H1 (cell line): ENCODE results near the gene NCOA1. TPM values are rescaled to one million over a fixed set of nuclear protein-coding genes. Genes with fewer than 3 reads are reported as not detected.

Experiments used
- CTCF ChIA-PET: fragments of 300-600 bp; sonication (Branson Sonifier 250); formaldehyde crosslinking; loops from one replicate; lab custom pipeline; 2021; ENCODE audit not compliant: partially characterized antibody; lab: Charles Lee
- POLR2A ChIA-PET: fragments of 300-600 bp; sonication (Branson Sonifier 250); formaldehyde crosslinking; loops from one replicate; lab custom pipeline; 2021; ENCODE audit warnings: inconsistent platforms; ENCODE audit not compliant: partially characterized antibody; lab: Charles Lee
- DNase-seq, 2 experiments: peaks; one replicate each; pipeline versions ENCODE4 v3.0.0 to v3.0.0-alpha.2; 2010 to 2022; ENCODE audit warnings: low spot score in 2 of 2, low read depth in 1 of 2, mixed read lengths in 1 of 2
- FAIRE-seq: peaks from 2 replicates; lab custom pipeline; 2011; peaks lifted over from hg19 to GRCh38; lab: Jason Lieb, UNC
- H2AFZ ChIP-seq: 2 replicates; pipeline ENCODE4 v1.8.1; 2012; ENCODE audit warnings: low read length, inconsistent platforms
- H2AK5ac ChIP-seq: 2 replicates; pipeline ENCODE4 v1.6.1; 2013; ENCODE audit warnings: low read depth, low read length
- H2BK120ac ChIP-seq: replicated peaks from 2 replicates; pipeline ENCODE3; 2013; ENCODE audit warnings: low read depth, low read length, inconsistent platforms
- H2BK12ac ChIP-seq: 2 replicates; pipeline ENCODE4 v1.6.1; 2013; ENCODE audit warnings: low read depth, low read length
- H2BK15ac ChIP-seq: 2 replicates; pipeline ENCODE4 v1.6.1; 2013; ENCODE audit warnings: low read length
- H2BK20ac ChIP-seq: 2 replicates; pipeline ENCODE4 v1.6.1; 2013; ENCODE audit warnings: low read length
- H2BK5ac ChIP-seq: 2 replicates; pipeline ENCODE4 v1.6.1; 2013; ENCODE audit warnings: low read depth, low read length
- H3K14ac ChIP-seq: 2 replicates; pipeline ENCODE4 v1.6.1; 2013; ENCODE audit warnings: inconsistent platforms; ENCODE audit not compliant: insufficient read length
- H3K18ac ChIP-seq: 2 replicates; pipeline ENCODE4 v1.6.1; 2013; ENCODE audit warnings: low read length; ENCODE audit errors: extremely low read depth
- H3K23ac ChIP-seq: 2 replicates; pipeline ENCODE4 v1.6.1; 2013; ENCODE audit warnings: inconsistent platforms; ENCODE audit not compliant: insufficient read length
- H3K23me2 ChIP-seq: 2 replicates; pipeline ENCODE4 v1.6.1; 2013; ENCODE audit warnings: low read depth, low read length
- H3K27ac ChIP-seq: 2 replicates; pipeline ENCODE4 v1.6.1; 2011; ENCODE audit warnings: low read depth, low read length, inconsistent platforms
- H3K27me3 ChIP-seq, 4 experiments: replicated peaks in 1 of 4; 1 replicate in 1 of 4; 2 replicates in 3 of 4; pipeline versions ENCODE4 v1.6.1 to v1.8.1; 2011 to 2013; ENCODE audit warnings: low read length in 3 of 4, mild to moderate bottlenecking in 3 of 4, inconsistent platforms in 2 of 4, mixed read lengths in 2 of 4, moderate library complexity in 1 of 4; ENCODE audit not compliant: control insufficient read depth in 3 of 4, insufficient read depth in 3 of 4; ENCODE audit errors: extremely low read depth in 1 of 4
- H3K36me3 ChIP-seq, 4 experiments: 2 replicates each; pipeline versions ENCODE4 v1.6.1 to v1.8.1; 2011 to 2013; ENCODE audit warnings: mild to moderate bottlenecking in 4 of 4, low read length in 3 of 4, moderate library complexity in 2 of 4, control low read depth in 1 of 4, inconsistent platforms in 1 of 4; ENCODE audit not compliant: insufficient read depth in 4 of 4, control insufficient read depth in 2 of 4
- H3K4ac ChIP-seq: replicated peaks from 2 replicates; pipeline ENCODE3; 2013; ENCODE audit warnings: low read length, low read depth, mixed read lengths, inconsistent platforms; ENCODE audit not compliant: insufficient read length
- H3K4me1 ChIP-seq, 4 experiments: replicated peaks in 1 of 4; 1 replicate in 1 of 4; 2 replicates in 3 of 4; pipeline versions ENCODE4 v1.6.1 to v1.8.1; 2011 to 2013; ENCODE audit warnings: low read length in 3 of 4, inconsistent platforms in 2 of 4, mixed read lengths in 1 of 4; ENCODE audit not compliant: insufficient read depth in 4 of 4, control insufficient read depth in 3 of 4
- H3K4me2 ChIP-seq, 2 experiments: 2 replicates each; pipeline versions ENCODE4 v1.6.1 to v1.8.1; 2011 to 2013; ENCODE audit warnings: low read depth in 2 of 2, low read length in 2 of 2, control low read depth in 1 of 2, inconsistent platforms in 1 of 2, mild to moderate bottlenecking in 1 of 2; ENCODE audit not compliant: insufficient read depth in 1 of 2
- H3K4me3 ChIP-seq, 4 experiments: fragments of 200-600, 300-600 bp in 1 of 4; sonication (generic), shearing (Covaris generic), sonication (Bioruptor Twin) in 1 of 4; 2 replicates each; pipeline versions ENCODE4 v1.5.1 to v1.8.1; 2011 to 2016; ENCODE audit warnings: low read length in 4 of 4, low read depth in 3 of 4, control low read depth in 2 of 4, inconsistent platforms in 2 of 4, mild to moderate bottlenecking in 2 of 4, mixed read lengths in 1 of 4, moderate library complexity in 1 of 4; ENCODE audit not compliant: insufficient read depth in 2 of 4; ENCODE audit errors: extremely low read depth in 1 of 4
- H3K56ac ChIP-seq: replicated peaks from 2 replicates; pipeline ENCODE3; 2013; ENCODE audit warnings: low read depth, mild to moderate bottlenecking, mixed read lengths, low read length, inconsistent platforms; ENCODE audit not compliant: insufficient read length
- H3K79me1 ChIP-seq: 2 replicates; pipeline ENCODE4 v1.6.1; 2013; ENCODE audit warnings: low read depth, low read length, control low read depth
- H3K79me2 ChIP-seq, 2 experiments: 2 replicates each; pipeline versions ENCODE4 v1.6.1 to v1.8.1; 2012 to 2013; ENCODE audit warnings: low read length in 2 of 2, mild to moderate bottlenecking in 2 of 2, inconsistent platforms in 1 of 2; ENCODE audit not compliant: insufficient read depth in 2 of 2, control insufficient read depth in 1 of 2
- H3K9ac ChIP-seq, 4 experiments: replicated peaks in 1 of 4; 1 replicate in 1 of 4; 2 replicates in 3 of 4; pipeline versions ENCODE4 v1.6.1 to v1.8.1; 2011 to 2013; ENCODE audit warnings: low read depth in 3 of 4, low read length in 3 of 4, control low read depth in 2 of 4, mild to moderate bottlenecking in 2 of 4, moderate library complexity in 2 of 4, inconsistent platforms in 1 of 4; ENCODE audit errors: extremely low read depth in 1 of 4
- H3K9me3 ChIP-seq, 2 experiments: 2 replicates each; pipeline versions ENCODE4 v1.6.1 to v1.8.1; 2012 to 2013; ENCODE audit warnings: mild to moderate bottlenecking in 2 of 2, moderate library complexity in 2 of 2, control low read depth in 1 of 2, inconsistent platforms in 1 of 2, low read depth in 1 of 2, low read length in 1 of 2, mixed read lengths in 1 of 2; ENCODE audit not compliant: insufficient read depth in 2 of 2
- H4K20me1 ChIP-seq, 2 experiments: replicated peaks in 1 of 2; 2 replicates each; pipeline versions ENCODE3 to v1.8.1; 2011 to 2013; ENCODE audit warnings: inconsistent platforms in 2 of 2, low read length in 2 of 2, mild to moderate bottlenecking in 1 of 2; ENCODE audit not compliant: insufficient read depth in 2 of 2, control insufficient read depth in 1 of 2
- H4K5ac ChIP-seq: 2 replicates; pipeline ENCODE4 v1.6.1; 2013; ENCODE audit warnings: low read length, low read depth, mixed read lengths, inconsistent platforms; ENCODE audit not compliant: insufficient read length
- H4K8ac ChIP-seq: 2 replicates; pipeline ENCODE4 v1.8.0; 2013; ENCODE audit warnings: mild to moderate bottlenecking, moderate library complexity, low read length, inconsistent platforms; ENCODE audit not compliant: insufficient read depth; ENCODE audit errors: extremely low read depth
- H4K91ac ChIP-seq: replicated peaks from 2 replicates; pipeline ENCODE3; 2013; ENCODE audit warnings: low read length, mixed read lengths, inconsistent platforms; ENCODE audit not compliant: insufficient read length
- ASH2L ChIP-seq: fragments of 200-600, 300-600 bp; sonication (generic); IDR thresholded peaks from one replicate; pipeline ENCODE4 v1.7.1; 2017; ENCODE audit warnings: low read length
- ATF2 ChIP-seq: IDR thresholded peaks from 2 replicates; pipeline ENCODE4 v1.6.1; 2012; ENCODE audit warnings: low read length, inconsistent platforms
- CBX8 ChIP-seq: fragments of 300-800, 300-1000 bp; sonication (generic); IDR thresholded peaks from 2 replicates; pipeline ENCODE4 v1.7.1; 2016; ENCODE audit warnings: low read depth, low read length, borderline replicate concordance
- CEBPB ChIP-seq: IDR thresholded peaks from 2 replicates; pipeline ENCODE4 v1.6.1; 2012; ENCODE audit warnings: low read depth, low read length
- CHD2 ChIP-seq: IDR thresholded peaks from 2 replicates; pipeline ENCODE4 v1.6.1; 2012; ENCODE audit warnings: low read length, improper control_type of control experiment
- EZH2 ChIP-seq: fragments of 200-600 bp; sonication (generic); IDR thresholded peaks from 2 replicates; pipeline ENCODE4 v1.7.1; 2012; ENCODE audit warnings: low read depth, mild to moderate bottlenecking, moderate library complexity, low read length, inconsistent platforms; ENCODE audit not compliant: severe bottlenecking
- KDM4A ChIP-seq: IDR thresholded peaks from one replicate; pipeline ENCODE4 v1.7.1; 2012; ENCODE audit warnings: low read depth, mild to moderate bottlenecking, moderate library complexity, low read length, inconsistent platforms; ENCODE audit not compliant: severe bottlenecking
- POLR2AphosphoS5 ChIP-seq: IDR thresholded peaks from 2 replicates; pipeline ENCODE4 v1.6.1; 2011; ENCODE audit warnings: low read depth, low read length
- POU5F1 ChIP-seq: IDR thresholded peaks from 2 replicates; pipeline ENCODE4 v1.6.1; 2011; ENCODE audit warnings: low read depth, mild to moderate bottlenecking, low read length, moderate library complexity
- SP4 ChIP-seq: IDR thresholded peaks from 2 replicates; pipeline ENCODE4 v1.6.1; 2012; ENCODE audit warnings: low read length, inconsistent platforms
- TAF1 ChIP-seq: IDR thresholded peaks from 2 replicates; pipeline ENCODE4 v1.6.1; 2011; ENCODE audit warnings: mild to moderate bottlenecking, low read depth, low read length
- YY1 ChIP-seq: IDR thresholded peaks from 2 replicates; pipeline ENCODE4 v1.6.1; 2011; ENCODE audit warnings: low read depth, mild to moderate bottlenecking, low read length
- WGBS, 2 experiments: shearing (Covaris generic) in 1 of 2; methylation state at CpG; one replicate each; pipeline versions ENCODE4 v1.1.6 to v1.1.7; 2013 to 2015; ENCODE audit warnings: low lambda C conversion rate in 2 of 2, mixed read lengths in 2 of 2, inconsistent platforms in 1 of 2, low coverage in 1 of 2, missing lambda C conversion rate in 1 of 2; ENCODE audit not compliant: insufficient replicate concordance in 2 of 2, insufficient coverage in 1 of 2, insufficient read length in 1 of 2; ENCODE audit errors: extremely low coverage in 1 of 2, missing lambda C conversion rate in 1 of 2; 5-methylcytosine and 5-hydroxymethylcytosine counted together
- polyA plus RNA-seq, 7 experiments: library from polyadenylated mRNA; depleted of rRNA in 3 of 7; stranded (reverse) in 5 of 7; unstranded in 2 of 7; fragments of >200 nt in 5 of 7; fragments of 200-250 nt in 2 of 7; gene quantifications; 1 replicate in 5 of 7; 2 replicates in 1 of 7; 4 replicates in 1 of 7; pipeline versions ENCODE4 v1.2.1 to v1.2.3, GENCODE V29; 2011 to 2013; ENCODE audit warnings: missing spikeins in 2 of 7, mixed read lengths in 2 of 7
- total RNA-seq: library from RNA; stranded (reverse); fragmentation: NEBNext Ultra II Directional; extraction: Animal tissue kit (Norgen Biotek cat#: 25700); gene quantifications from 2 replicates; pipeline ENCODE4 v1.2.1, GENCODE V29; 2021
- TF ChIP-seq, protein P1 (sequence below): IDR thresholded peaks from 2 replicates; pipeline ENCODE4 v1.6.1; 2011; ENCODE audit warnings: low read length, improper control_type of control experiment

The NCOA1 gene
- total and polyA plus RNA-seq, 2 of the 8 experiments (the other 6 are each of a cell fraction or from before 2014, with no cell fraction given) = 12.8 to 17.9 TPM

DNA sequence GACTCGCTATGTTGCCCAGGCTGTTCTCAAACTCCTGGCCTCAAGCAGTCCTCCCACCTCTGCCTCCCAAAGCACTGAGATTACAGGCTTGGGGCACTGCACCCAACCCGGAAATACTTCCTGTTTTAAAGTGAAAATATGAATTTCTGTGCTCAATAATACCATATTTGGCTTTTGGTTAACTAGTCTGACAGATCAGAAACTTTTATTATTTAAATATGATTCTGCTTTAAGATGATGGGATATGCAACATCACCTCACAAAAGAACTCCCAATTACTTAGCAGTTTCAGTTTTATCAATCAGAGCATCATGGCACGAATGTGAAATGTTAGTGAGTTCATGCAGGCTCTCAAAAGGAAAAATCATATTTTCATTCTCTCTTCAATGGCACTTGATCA lies 181.5 kb downstream of the NCOA1 start:
- no peaks in the 10 kb centered on the region for H3K79me2 ChIP-seq

More for the DNA sequence above, 181.5 kb downstream of the NCOA1 start:
- Histone ChIP-seq H3K9ac (no peak overlapping the region), H2AK5ac (no peak overlapping the region), H3K4me2 (no peak overlapping the region), H2BK20ac (no peak overlapping the region), H3K23ac (no peak overlapping the region), H3K4ac (no peak overlapping the region), H4K8ac (no peak overlapping the region), H3K18ac (no peak overlapping the region), H2BK15ac (no peak overlapping the region), H3K14ac (no peak overlapping the region), H3K4me3 (no peak overlapping the region), H3K4me1 (no peaks in the 10 kb centered on the region), H3K79me1 (no peaks in the 10 kb centered on the region), H2AFZ (no peak overlapping the region), H2BK12ac (no peak overlapping the region), H3K23me2 (no peaks in the 10 kb centered on the region), H3K27me3 (no peaks in the 10 kb centered on the region), H3K27ac (no peak overlapping the region), H3K56ac (no peak overlapping the region), H4K91ac (no peak overlapping the region), H3K36me3 (no peaks in the 10 kb centered on the region), H2BK120ac (no peak overlapping the region), H4K5ac (no peak overlapping the region), H2BK5ac (no peak overlapping the region), H3K9me3 (no peaks in the 10 kb centered on the region), H4K20me1 (peaks cover 0 to 2% of the 10 kb centered on the region in 2 experiments)
- 87% methylated on average over 3 of the region's 3 CpGs; no CpG with 5 or more reads in 1 of the 2 experiments for WGBS, 2 experiments
- ChIA-PET CTCF (no interaction called here), POLR2A (no interaction called here)
- DNase-seq (no peak), FAIRE-seq (no peak)
- TF ChIP-seq POU5F1 = no peak
- no peak for TF ChIP-seq TAF1
- TF ChIP-seq YY1 = no peak
- no peak for TF ChIP-seq ASH2L
- TF ChIP-seq SP4 = no peak
- TF ChIP-seq CEBPB = no peak
- no peak for TF ChIP-seq POLR2AphosphoS5
- TF ChIP-seq, protein P1, sequence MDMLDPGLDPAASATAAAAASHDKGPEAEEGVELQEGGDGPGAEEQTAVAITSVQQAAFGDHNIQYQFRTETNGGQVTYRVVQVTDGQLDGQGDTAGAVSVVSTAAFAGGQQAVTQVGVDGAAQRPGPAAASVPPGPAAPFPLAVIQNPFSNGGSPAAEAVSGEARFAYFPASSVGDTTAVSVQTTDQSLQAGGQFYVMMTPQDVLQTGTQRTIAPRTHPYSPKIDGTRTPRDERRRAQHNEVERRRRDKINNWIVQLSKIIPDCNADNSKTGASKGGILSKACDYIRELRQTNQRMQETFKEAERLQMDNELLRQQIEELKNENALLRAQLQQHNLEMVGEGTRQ = no peak
- no peak for TF ChIP-seq ATF2
- no peak for TF ChIP-seq CHD2
- no peak for TF ChIP-seq CBX8
- no peak for TF ChIP-seq EZH2
- TF ChIP-seq KDM4A = no peak
